CD1c-positive myeloid dendritic cell (primary cell): ENCODE measurements around the gene MANSC1.
A peak's percentile ranks its signal among the peaks of the same experiment; 100 is the strongest.
"Not testable (repeated sequence)": the region's sequence is repeated elsewhere in the genome, so short reads cannot be mapped to it uniquely, and the experiment has no call there.

Experiments used
- DNase-seq: peaks from one replicate; pipeline ENCODE4 v3.0.0-alpha.2; 2016; ENCODE audit errors: extremely low spot score

Gene MANSC1

DNA sequence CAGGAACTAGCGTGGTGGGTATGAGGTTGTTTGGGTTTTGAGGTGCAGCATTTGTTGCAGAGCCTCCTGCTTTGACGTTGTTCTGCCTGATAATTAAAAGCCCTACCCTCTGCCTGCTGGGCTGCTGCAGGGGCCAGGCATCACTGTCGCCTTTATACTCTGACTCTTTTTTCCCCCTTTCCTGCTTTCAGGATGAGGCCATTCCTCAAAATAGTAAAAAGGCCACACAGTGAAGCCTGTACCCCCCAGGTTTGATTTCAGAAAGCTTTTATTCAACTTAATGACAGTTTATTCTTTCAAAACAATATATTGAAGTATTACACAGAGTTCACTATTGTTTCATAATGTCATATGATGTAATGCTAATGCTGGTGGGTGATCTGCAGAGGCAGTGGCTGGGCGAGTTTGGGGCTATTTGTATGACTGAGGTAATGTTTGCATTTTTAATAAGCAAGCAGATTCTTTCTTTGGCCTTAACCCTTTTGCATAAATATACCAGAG lies 15.9 kb upstream of the MANSC1 start:
- peak; percentile 19 for DNase-seq

- DNase-seq = no peak
Measured at GRCh38 chr12:12365446-12365802, 15.4 kb upstream of the MANSC1 start.

DNA sequence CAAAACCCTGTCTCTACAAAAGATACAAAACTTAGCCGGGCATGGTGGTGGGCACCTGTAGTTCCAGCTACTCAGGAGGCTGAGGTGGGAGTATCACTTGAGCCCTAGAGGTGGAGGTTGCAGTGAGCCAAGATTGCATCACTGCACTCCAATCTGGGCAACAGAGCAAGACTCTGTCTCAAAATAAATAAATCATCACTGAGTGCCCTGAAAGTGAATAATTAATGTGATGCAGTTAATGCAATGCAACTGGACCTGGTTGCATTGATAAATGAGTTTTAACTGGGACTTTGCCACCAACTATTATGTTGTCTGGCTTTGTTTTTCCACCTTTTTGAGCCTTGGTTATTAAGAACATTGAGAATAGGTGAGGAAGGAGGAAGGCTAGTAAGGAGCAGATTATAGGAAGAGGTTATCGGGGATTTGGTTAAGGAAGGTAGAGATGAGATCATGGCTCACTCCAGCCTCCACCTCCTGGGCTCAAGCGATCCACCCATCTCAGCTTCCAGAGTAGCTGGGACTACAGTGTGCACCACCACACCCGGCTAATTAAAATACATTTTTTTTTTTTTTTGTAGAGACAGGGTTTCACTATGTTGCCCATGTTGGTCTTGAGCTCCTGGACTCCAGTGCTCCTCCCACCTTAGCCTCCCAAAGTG lies 14.9 kb upstream of the MANSC1 start:
- no peak for DNase-seq

- no peak for DNase-seq
Measured at GRCh38 chr12:12358528-12358927, 8.5 kb upstream of the MANSC1 start.

DNA sequence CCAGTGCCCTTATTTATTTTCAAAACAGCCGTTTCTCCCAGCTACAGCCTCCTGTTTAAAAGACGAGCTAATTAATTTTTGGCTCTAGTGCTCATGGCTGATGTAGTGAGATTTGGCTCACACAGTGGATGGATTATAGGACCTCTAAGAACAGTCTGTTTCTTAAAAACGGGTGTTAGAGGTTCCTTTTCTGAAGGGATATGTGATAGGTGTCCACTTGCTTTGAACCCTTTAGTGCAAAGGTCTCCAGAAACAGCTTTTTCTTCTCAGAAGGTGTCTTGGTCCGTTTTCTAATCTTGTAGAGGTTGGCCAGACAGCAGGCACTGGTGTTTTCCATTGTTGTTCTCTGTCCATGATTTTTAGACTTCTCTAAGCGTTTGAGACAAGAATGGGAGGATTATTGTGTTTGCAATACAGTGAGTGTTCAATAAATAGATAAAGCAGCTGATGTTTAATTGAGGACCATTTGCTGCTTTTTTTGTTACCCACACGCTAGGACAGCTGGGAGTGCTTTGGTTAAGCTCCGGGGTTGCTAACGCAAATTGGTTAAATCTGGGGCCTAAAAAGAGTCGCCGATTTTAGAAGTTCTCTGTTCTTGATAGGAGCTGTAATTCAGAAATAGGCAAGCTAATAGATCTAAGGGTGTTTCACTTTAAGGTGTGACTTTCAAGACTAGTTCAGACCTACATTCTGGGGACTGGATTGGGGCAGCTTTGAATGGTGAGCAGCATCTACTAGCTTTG lies 7.8 kb upstream of the MANSC1 start:
- DNase-seq = peak; percentile 63

- peak; percentile 98 for DNase-seq
Measured at GRCh38 chr12:12356896-12357718, 7.1 kb upstream of the MANSC1 start, which contains the start of gene BORCS5. TSS of gene BORCS5 (plus strand) at chr12:12357078. CDS start at chr12:12357452, 374 bp downstream.

DNA sequence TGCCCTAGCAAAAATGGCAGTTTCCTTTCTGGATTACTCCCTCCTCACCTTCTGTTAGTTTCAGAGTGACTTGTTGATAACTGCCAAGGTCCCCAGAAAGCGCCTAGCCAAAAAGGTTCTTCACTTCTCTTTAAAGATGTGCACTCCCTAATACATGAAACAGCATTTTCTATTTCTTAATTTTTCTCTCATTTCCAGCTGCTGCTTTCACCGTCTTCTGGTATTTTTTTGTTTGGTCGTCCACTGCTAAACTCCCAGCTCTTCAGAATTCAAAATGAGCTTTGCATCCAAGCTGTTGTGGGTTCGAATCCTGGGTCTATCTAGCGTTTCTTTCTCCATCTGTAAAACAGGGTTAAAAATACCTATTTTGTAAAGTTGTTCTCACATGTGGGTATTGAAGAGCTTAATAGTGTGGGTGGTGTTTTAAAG lies 6.4 kb upstream of the MANSC1 start:
- DNase-seq = peak; percentile 36

DNA sequence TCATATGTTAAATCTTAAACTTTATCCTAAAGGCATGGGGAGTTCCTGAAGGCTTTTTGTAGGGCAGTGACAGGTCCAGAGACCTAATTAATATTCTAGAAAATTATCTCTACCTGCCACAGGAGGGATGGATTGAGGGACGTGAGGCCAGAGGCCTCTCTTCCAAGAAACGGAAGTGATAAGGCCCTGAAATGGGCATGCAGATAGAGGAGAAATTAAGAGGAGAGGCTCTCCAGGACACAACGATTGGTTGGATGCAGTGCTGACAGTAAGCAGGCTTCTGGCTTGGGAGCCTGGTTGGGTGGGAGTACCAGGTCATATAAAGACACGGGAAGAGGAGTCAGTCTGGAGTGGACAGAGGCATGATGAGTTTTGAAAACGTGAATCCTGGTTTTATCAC lies 3.8 kb upstream of the MANSC1 start:
- no peak for DNase-seq

- DNase-seq = no peak
Measured at GRCh38 chr12:12353276-12353675, 3.2 kb upstream of the MANSC1 start.

GRCh38 chr12:12351468-12352185 lies 1.6 kb upstream of the MANSC1 start:
- not testable (repeated sequence) for DNase-seq

DNA sequence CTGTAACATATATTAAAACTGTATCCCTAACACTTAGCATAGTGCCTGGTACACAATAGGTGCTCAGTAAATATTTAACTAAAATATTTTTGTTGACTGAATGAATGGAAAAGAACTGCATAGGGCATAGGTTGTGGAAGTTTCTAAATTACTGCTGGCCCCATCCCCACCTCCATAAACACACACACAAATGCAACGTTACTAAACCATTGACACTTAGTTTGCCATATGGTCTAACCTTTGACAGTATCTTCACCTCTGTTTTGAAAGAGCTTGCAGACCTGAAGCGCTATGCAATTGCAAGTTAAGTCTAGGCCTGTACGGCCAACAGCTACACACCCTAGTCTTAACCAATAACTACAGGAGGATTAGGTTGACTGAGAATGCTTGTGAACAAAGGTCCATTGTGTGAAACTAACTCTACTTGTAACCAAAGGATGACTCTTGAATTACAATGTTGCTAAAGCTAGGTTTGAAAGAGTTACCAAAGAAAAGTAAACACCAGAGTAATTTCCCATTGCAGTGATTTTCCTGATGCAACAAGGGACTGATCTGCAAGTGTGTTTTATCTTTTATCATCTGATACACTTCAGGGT lies 924 bp upstream of the MANSC1 start:
- DNase-seq = no peak

DNA sequence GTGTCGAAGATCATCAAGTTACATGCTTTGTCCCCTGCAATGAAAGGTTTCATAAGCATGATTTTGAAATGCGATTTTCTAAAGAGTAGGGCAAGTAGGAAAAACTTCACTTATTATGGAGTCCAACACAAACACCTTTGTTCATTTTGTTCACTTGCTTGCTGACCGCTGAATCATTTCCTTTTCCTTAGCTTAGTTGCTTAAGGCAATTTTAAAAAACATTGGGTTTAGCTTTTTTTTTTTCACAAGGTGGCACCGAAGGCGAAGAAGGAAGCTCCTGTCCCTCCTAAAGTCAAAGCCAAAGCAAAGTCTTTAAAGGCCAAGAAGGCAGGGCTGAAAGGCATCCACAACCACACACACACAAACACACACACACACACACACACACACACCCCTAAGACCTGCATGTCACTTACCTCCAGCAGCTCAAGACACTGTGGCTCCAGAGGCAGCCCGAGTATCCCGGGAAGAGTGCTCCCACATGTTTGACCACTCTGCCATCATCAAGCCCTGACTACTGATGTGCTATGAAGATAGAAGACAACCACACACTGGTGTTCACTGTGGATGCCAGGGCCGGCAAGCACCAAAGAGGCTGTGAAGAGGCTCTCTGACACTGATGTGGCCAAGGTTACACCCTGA lies 11.4 kb downstream of the MANSC1 start:
- no peak for DNase-seq

DNA sequence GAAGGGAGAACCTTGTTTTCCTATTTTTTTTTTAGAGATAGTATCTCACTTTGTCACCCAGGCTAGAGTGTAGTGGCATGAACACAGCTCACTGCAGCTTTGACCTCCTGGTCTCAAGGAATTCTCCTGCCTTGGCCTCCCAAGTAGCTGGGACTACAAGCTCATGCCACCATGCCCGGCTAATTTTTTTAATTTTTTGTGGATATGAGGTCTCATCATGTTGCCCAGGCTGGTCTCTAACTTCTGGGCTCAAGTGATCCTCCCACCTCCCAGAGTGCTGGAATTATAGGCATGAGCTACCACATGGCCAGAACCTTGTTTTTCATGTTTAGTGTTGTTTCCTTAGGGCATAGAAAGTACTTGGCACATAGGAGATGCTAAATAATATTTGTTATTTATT lies 13.5 kb downstream of the MANSC1 start:
- DNase-seq = no peak

- DNase-seq = no peak
Measured at GRCh38 chr12:12336049-12336411, 14.0 kb downstream of the MANSC1 start.

DNA sequence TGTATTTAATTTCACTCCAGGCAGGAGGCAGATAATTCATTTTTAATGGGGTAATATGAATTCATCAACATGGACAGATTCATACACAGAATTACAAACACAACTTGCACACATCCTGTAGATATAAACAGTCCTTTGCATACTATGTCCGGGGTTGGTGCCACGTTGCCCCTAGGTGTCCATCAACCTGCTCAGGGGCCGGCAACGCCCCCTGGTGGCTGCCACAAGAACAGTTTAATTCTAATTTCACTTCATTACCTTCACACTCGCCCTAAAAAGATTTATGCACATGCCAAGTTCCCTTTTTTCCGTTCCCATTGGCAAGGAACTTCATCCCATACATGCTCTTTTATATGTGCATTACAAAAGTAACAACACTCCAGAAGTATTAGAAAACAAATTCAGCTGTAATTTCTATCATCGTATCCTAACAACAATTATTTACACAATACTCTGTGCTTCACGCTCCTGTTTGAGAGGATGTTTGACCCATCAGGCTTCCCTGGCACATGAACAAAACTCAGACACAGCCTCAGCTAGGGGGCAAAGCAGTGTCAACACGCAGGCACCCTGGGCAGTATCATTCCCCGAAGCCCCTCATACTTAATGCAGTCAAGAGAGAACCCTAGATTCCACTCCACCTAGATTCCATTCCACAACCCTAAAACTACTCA lies 15.5 kb downstream of the MANSC1 start:
- peak; percentile 65 for DNase-seq

DNA sequence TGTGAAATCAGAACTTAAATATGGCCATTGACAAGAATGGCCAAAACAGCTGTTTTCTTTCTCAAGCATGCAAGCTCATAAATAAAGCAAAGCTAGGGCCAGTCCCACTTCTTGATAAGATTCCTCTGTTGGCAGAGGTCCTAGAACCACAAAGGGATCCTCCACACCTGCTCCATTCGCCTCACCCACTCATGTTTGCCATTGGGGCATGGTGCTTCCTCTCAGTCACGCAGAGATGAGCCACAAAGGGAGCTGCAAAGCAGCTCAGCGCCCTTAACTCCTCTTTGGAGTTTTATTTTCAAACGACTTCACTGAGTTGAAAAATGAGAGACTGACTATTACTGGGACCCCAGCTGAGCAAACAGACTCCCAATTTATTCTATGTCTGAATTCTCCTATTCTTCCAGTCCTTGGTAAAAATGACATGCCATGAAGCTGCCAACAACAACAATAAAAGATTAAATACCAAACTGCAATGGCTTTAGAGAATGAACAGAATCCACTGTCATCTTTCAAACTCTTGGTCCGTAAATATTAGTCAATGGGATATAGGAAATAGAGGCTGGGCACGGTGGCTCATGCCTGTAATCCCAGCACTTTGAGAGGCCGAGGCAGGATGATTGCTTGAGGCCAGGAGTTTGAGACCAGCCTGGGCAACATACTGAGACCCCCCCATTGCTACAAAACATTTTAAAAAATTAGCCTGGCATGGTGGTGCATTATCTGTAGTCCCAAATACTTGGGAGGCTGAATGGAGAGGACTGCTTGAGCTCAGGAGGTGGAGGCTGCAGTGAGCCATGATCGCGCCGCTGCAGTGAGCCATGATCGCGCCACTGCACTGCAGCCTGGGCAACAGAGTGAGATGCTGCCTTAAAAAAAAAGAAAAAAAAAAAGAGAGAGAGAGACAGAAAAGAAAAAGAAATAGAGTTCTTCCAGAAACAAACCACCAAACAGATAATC lies 16.4 kb downstream of the MANSC1 start:
- DNase-seq = no peak

- no peak for DNase-seq
Measured at GRCh38 chr12:12331896-12332295, 18.1 kb downstream of the MANSC1 start.

DNA sequence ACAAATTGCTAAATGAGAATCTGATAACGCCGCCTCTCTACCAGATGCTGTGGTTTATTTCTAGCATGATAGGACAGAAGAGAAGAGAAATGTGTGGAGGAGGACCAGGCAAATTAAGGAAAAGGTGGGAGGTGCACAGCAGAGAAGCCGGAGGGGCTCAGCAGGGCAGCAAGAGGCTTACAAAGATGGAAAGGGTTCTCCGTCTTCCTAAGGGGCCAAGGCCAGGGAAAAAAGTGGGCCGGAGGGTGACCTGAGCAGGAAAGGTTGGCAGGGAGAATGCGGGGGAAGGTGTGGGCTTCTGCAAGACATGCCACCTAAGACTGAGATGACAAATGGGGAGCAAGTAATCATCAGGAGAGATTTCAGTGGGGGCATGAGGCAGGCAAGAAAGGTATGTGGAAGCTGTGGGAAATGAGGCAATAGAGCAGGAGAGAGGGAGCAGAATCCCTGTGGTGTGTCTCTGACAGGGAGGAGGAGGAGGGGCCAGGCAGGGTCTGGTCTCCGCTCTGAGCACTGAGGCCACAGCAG lies 18.7 kb downstream of the MANSC1 start:
- DNase-seq = no peak

- DNase-seq = peak; percentile 68
Measured at GRCh38 chr12:12327802-12328201, 22.2 kb downstream of the MANSC1 start.
